ENCODE data around the gene XPR1. TPM values are rescaled to one million over a fixed set of nuclear protein-coding genes. Genes with fewer than 3 reads are reported as not detected.
"Not testable (repeated sequence)": the region's sequence is repeated elsewhere in the genome, so short reads cannot be mapped to it uniquely, and the experiment has no call there.

XPR1 gene
- polyA plus RNA-seq, 3 donors: 32.7 to 43.1 (median 37.4) TPM

GRCh38 chr1:180702376-180702775 lies 70.6 kb downstream of the XPR1 start:
- not testable (repeated sequence) for DNase-seq

- not testable (repeated sequence) for DNase-seq
Observed at GRCh38 chr1:180710746-180711145, 78.9 kb downstream of the XPR1 start.

- not testable (repeated sequence) for DNase-seq
Observed at GRCh38 chr1:180711260-180711659, 79.4 kb downstream of the XPR1 start.

- DNase-seq: no peak
Observed at GRCh38 chr1:180720753-180721152, 88.9 kb downstream of the XPR1 start.

- DNase-seq: no peak
Observed at GRCh38 chr1:180722586-180722985, 90.8 kb downstream of the XPR1 start.

GRCh38 chr1:180724055-180724454 lies 92.2 kb downstream of the XPR1 start:
- no peak for DNase-seq

- not testable (repeated sequence) for DNase-seq
Observed at GRCh38 chr1:180726024-180726423, 94.2 kb downstream of the XPR1 start.

GRCh38 chr1:180727751-180728150 lies 95.9 kb downstream of the XPR1 start:
- not testable (repeated sequence) for DNase-seq

- no peak for DNase-seq
Observed at GRCh38 chr1:180728472-180729106, 96.8 kb downstream of the XPR1 start.

GRCh38 chr1:180731131-180731530 lies 99.3 kb downstream of the XPR1 start:
- no peak for DNase-seq

- no peak for DNase-seq
Observed at GRCh38 chr1:180732866-180733265, 101.0 kb downstream of the XPR1 start.

GRCh38 chr1:180734366-180734765 lies 102.5 kb downstream of the XPR1 start:
- no peak for DNase-seq

- no peak for DNase-seq
Observed at GRCh38 chr1:180742663-180743062, 110.8 kb downstream of the XPR1 start.

- no peak for DNase-seq
Observed at GRCh38 chr1:180743868-180744267, 112.0 kb downstream of the XPR1 start.

GRCh38 chr1:180745098-180745497 lies 113.3 kb downstream of the XPR1 start:
- DNase-seq: no peak

- DNase-seq: no peak
Observed at GRCh38 chr1:180751921-180752320, 120.1 kb downstream of the XPR1 start.

GRCh38 chr1:180754453-180754852 lies 122.6 kb downstream of the XPR1 start:
- DNase-seq: no peak

- DNase-seq: no peak
Observed at GRCh38 chr1:180757657-180758056, 125.8 kb downstream of the XPR1 start.

- no peak for DNase-seq
Observed at GRCh38 chr1:180762796-180763195, 131.0 kb downstream of the XPR1 start.

GRCh38 chr1:180765151-180765550 lies 133.3 kb downstream of the XPR1 start:
- no peak for DNase-seq

- DNase-seq: no peak
Observed at GRCh38 chr1:180769889-180770288, 138.1 kb downstream of the XPR1 start.

- DNase-seq: no peak
Observed at GRCh38 chr1:180773210-180773865, 141.5 kb downstream of the XPR1 start.

- no peak for DNase-seq
Observed at GRCh38 chr1:180775801-180776200, 144.0 kb downstream of the XPR1 start.

Data from renal pelvis (tissue), 4 donors.